WTC11 (cell line): ENCODE measurements around the gene ARSB.

ENCODE experiments used
- ATF1 ChIP-seq: sonication (generic); formaldehyde crosslinking; IDR thresholded peaks from 2 replicates; pipeline ENCODE4 v1.8.1; 2023; ENCODE audit warnings: mild to moderate bottlenecking, moderate library complexity, missing genetic modification reagents
- CREB1 ChIP-seq: sonication (generic); formaldehyde crosslinking; IDR thresholded peaks from 2 replicates; pipeline ENCODE4 v1.8.0; 2023; ENCODE audit warnings: mild to moderate bottlenecking, missing genetic modification reagents
- CREM ChIP-seq: sonication (generic); formaldehyde crosslinking; IDR thresholded peaks from 2 replicates; pipeline ENCODE4 v1.8.1; 2022; ENCODE audit warnings: mild to moderate bottlenecking, missing genetic modification reagents, moderate library complexity
- ESRRA ChIP-seq: sonication (generic); formaldehyde crosslinking; IDR thresholded peaks from 2 replicates; pipeline ENCODE4 v1.8.1; 2022; ENCODE audit warnings: mild to moderate bottlenecking, missing genetic modification reagents, borderline replicate concordance
- FOXP1 ChIP-seq: sonication (generic); formaldehyde crosslinking; IDR thresholded peaks from 2 replicates; pipeline ENCODE4 v1.8.0; 2022; ENCODE audit warnings: missing genetic modification reagents, mild to moderate bottlenecking, moderate library complexity, borderline replicate concordance
- GTF2I ChIP-seq: fragments of 250-450 bp; sonication (Bioruptor Pico); conservative IDR thresholded peaks from 2 replicates; pipeline ENCODE4 v1.4.0; 2021; ENCODE audit warnings: mild to moderate bottlenecking
- IRF2 ChIP-seq: sonication (generic); formaldehyde crosslinking; IDR thresholded peaks from 2 replicates; pipeline ENCODE4 v1.8.0; 2022; ENCODE audit warnings: low read depth, missing genetic modification reagents, borderline replicate concordance
- NFE2L1 ChIP-seq: sonication (generic); formaldehyde crosslinking; IDR thresholded peaks from 2 replicates; pipeline ENCODE4 v1.8.1; 2023; ENCODE audit warnings: missing genetic modification reagents
- NR2C2 ChIP-seq: sonication (generic); formaldehyde crosslinking; IDR thresholded peaks from 2 replicates; pipeline ENCODE4 v1.8.0; 2022; ENCODE audit warnings: mild to moderate bottlenecking, missing genetic modification reagents
- RELA ChIP-seq: sonication (generic); formaldehyde crosslinking; IDR thresholded peaks from 2 replicates; pipeline ENCODE4 v1.8.1; 2022; ENCODE audit warnings: missing genetic modification reagents, mild to moderate bottlenecking, borderline replicate concordance
- TF ChIP-seq, protein P1 (sequence below): fragments of 200-600 bp; IDR thresholded peaks from 2 replicates; pipeline ENCODE4 v1.8.0; 2022; ENCODE audit warnings: antibody characterized with exemption
- TF ChIP-seq, protein P2 (sequence below): sonication (generic); formaldehyde crosslinking; IDR thresholded peaks from 2 replicates; pipeline ENCODE4 v1.8.0; 2022; ENCODE audit warnings: mild to moderate bottlenecking, missing genetic modification reagents
- TF ChIP-seq, protein P3 (sequence below): sonication (generic); formaldehyde crosslinking; IDR thresholded peaks from 2 replicates; pipeline ENCODE4 v1.8.1; 2022; ENCODE audit warnings: mild to moderate bottlenecking, moderate library complexity, missing genetic modification reagents
- TF ChIP-seq, protein P4 (sequence below): sonication (generic); formaldehyde crosslinking; IDR thresholded peaks from 2 replicates; pipeline ENCODE4 v1.8.1; 2023; ENCODE audit warnings: mild to moderate bottlenecking, moderate library complexity, missing genetic modification reagents

DNA sequence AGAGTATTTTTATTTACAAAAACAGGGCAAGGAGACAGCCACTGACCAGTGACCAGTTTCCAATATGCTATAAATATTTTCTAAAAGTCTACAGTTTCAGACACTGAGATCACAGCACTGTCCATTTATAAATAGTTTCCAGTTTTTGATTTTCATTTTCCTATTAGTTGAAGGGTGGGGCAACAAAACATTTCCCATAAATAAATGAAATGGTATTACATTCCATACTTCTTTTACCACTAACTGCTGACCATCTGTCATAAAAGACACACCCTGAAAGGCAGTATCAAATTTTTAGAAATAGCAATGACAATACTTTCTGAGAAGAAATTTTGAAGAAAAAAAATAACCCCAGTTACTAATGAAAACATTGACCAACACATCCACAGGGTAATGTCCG lies 126.7 kb downstream of the ARSB start:
- TF ChIP-seq, protein P1, sequence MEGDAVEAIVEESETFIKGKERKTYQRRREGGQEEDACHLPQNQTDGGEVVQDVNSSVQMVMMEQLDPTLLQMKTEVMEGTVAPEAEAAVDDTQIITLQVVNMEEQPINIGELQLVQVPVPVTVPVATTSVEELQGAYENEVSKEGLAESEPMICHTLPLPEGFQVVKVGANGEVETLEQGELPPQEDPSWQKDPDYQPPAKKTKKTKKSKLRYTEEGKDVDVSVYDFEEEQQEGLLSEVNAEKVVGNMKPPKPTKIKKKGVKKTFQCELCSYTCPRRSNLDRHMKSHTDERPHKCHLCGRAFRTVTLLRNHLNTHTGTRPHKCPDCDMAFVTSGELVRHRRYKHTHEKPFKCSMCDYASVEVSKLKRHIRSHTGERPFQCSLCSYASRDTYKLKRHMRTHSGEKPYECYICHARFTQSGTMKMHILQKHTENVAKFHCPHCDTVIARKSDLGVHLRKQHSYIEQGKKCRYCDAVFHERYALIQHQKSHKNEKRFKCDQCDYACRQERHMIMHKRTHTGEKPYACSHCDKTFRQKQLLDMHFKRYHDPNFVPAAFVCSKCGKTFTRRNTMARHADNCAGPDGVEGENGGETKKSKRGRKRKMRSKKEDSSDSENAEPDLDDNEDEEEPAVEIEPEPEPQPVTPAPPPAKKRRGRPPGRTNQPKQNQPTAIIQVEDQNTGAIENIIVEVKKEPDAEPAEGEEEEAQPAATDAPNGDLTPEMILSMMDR: no peak
- TF ChIP-seq CREB1 (CRISPR knock-in tag) (no peak), GTF2I (CRISPR knock-in tag) (no peak), CREM (CRISPR knock-in tag) (no peak), ESRRA (CRISPR knock-in tag) (no peak), IRF2 (no peak), NR2C2 (CRISPR knock-in tag) (no peak), FOXP1 (CRISPR knock-in tag) (no peak), NFE2L1 (CRISPR knock-in tag) (no peak), ATF1 (no peak), RELA (CRISPR knock-in tag) (no peak)
- TF ChIP-seq, protein P2, sequence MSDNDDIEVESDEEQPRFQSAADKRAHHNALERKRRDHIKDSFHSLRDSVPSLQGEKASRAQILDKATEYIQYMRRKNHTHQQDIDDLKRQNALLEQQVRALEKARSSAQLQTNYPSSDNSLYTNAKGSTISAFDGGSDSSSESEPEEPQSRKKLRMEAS (CRISPR knock-in tag): no peak
- TF ChIP-seq, protein P3, sequence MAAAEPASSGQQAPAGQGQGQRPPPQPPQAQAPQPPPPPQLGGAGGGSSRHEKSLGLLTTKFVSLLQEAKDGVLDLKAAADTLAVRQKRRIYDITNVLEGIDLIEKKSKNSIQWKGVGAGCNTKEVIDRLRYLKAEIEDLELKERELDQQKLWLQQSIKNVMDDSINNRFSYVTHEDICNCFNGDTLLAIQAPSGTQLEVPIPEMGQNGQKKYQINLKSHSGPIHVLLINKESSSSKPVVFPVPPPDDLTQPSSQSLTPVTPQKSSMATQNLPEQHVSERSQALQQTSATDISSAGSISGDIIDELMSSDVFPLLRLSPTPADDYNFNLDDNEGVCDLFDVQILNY (CRISPR knock-in tag): no peak
- TF ChIP-seq, protein P4, sequence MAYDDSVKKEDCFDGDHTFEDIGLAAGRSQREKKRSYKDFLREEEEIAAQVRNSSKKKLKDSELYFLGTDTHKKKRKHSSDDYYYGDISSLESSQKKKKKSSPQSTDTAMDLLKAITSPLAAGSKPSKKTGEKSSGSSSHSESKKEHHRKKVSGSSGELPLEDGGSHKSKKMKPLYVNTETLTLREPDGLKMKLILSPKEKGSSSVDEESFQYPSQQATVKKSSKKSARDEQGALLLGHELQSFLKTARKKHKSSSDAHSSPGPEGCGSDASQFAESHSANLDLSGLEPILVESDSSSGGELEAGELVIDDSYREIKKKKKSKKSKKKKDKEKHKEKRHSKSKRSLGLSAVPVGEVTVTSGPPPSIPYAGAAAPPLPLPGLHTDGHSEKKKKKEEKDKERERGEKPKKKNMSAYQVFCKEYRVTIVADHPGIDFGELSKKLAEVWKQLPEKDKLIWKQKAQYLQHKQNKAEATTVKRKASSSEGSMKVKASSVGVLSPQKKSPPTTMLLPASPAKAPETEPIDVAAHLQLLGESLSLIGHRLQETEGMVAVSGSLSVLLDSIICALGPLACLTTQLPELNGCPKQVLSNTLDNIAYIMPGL: no peak
